HG03095 (cell line): ENCODE results near the gene ADGRA1.

Source experiments
- ATAC-seq: cut with Tn5 transposase; IDR thresholded peaks from one replicate; pipeline ENCODE4 v1.9.1; 2021; ENCODE audit warnings: moderate library complexity; ENCODE audit not compliant: unreplicated experiment

Gene ADGRA1

DNA sequence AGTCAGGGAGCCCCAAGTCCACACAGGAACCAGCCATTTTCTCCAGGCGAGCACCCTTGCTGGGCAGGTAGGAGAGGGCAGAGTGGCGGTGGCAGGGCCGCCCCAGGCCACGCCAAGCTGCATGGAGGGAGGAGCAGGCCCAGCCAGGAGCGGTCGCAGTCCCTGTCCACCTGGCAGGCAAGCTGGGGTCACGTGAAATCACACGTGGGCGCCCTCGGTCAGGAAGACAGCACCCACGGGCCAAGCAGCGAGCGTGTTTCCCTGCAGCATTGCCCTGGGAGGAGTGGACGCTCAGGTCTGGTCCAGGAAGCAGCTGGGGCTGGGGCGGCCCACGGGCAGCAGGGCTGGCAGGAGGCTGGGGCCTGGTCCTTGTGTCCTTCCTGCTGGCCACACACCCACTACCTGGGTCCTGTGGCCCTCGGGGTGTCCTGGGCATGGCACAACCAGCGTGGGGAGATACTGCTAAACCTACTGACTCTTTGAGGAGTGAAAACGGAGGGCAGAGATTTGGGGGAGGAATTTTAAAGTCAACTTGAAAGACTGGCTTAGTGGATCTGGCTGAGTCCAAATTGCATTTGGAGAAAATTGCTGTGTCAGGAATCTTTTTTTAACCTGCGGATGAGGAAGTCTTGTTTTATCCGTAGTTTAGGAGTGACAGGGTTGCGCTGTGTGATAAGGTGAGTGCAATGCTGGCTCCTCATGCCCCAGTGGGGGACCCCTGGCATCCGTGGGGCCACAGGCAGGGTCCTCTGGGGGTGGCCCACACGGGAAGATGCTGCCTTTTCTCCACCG is 12.2 kb upstream of the ADGRA1 start:
- ATAC-seq, result no peak

GRCh38 chr10:133076274-133077038 is 11.3 kb upstream of the ADGRA1 start:
- no peak for ATAC-seq

DNA sequence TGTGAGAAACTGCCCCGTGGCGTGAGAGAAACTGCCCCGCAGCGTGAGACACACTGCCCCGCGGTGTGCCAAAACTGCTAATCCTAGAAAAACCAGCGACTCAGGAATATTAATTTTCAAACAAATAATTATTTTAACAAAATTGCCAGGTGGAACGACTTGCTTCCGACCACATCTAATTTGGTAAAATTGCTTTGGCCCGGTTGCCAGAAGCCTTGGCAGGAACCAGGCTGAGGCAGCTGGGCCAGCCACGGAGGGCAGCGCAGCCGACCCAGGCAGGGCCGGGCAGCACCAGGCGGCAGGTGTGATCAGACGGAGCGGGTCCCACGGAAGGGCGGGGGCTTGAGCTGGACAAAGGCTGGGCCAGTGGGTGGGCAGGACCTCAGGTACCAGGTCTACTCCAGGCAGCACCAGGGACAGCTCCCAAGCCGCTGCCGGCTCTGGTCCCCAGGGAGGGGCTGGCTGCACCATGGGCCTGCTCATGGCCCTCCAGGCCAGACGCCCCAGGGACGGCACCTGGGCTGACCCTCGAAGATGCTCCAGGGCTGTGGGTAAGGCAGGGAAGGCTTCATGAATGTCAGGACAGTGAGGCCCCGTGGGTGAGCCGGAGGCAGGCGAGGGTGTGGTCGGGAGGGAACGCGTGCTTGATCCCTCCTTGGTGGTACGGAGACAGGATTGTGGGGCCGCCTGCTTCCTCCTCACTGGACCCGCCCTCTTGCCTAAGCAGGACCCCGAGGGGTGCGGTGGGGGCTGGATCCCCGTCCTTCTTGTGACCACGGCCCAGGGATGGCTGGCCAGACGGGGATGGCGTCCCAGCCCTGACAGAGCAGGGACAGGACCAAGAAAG is 7.7 kb upstream of the ADGRA1 start:
- ATAC-seq, result no peak

DNA sequence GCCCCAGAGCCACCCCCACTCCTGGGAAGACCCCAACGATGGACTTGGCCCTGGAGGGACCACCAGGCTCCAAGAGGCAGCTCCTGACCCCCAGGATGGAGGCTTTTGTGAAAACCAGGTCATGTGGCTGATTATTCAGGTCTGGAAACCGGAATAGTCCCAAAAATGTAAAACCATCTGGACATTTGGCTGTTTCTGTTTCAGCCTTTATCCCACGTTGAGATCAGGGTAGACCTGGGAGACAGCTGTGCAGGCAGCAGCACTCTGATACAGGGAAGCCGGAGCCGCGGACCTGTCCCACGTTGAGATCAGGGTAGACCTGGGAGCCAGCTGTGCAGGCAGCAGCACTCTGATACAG is 7.1 kb upstream of the ADGRA1 start:
- no peak for ATAC-seq

GRCh38 chr10:133081636-133082035 is 6.1 kb upstream of the ADGRA1 start:
- no peak for ATAC-seq

DNA sequence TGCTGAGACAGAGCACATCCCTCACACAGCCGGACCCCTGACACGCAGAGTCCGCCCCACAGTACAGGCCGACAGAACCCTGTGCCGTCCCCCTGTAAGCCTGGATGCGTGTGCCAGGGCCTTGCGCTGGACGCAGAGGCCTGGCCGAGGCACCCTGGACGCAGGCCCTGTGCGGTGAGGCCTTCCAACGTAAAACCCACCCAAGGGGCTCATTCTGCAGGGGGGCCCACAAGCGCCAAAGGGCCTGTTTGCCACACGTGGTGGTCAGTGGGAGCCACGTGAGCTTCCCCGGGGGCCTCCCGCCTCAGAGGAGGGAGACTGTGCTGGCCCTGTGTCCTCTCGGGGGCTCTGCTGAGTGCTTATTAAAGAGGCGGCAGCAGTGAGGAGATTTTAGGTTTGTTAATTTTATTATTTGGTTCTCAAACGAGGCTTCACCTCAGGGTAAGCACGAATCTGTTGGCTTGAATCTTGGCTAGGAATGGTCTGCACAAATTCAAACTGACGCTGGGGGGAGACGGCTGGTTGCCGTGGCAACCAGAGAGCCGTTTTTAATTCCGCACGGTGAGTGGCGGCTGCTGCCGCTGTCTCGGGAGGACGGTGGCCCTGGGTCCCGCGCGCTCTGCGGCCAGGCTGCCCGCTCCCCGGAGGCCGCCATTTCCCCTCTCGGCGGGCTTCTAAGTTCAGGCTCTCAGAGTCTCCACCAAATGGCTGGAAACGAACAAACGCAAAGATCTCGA is 4.9 kb upstream of the ADGRA1 start:
- ATAC-seq, result no peak

GRCh38 chr10:133083422-133084100 is 4.2 kb upstream of the ADGRA1 start:
- no peak for ATAC-seq

DNA sequence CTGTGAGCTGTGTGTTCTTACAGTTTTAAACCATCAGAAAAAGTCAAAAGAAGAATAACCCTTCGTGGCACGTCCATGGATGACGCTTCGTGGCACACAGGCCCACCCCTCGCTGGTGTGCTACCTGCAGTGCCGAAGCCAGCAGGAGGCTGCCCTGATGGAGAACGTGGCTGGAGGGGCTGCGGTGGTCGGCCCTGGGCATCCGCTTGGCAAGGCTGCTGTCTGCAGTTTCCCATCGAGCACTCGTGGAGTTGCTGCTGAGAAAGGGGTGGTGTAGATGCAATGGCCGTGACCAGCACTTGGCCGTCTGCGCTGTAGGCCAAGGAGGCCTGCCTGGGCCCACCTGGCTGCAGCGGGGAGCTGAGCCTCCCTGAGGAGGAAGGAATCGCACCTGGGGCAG is 3.2 kb upstream of the ADGRA1 start:
- ATAC-seq, result no peak

DNA sequence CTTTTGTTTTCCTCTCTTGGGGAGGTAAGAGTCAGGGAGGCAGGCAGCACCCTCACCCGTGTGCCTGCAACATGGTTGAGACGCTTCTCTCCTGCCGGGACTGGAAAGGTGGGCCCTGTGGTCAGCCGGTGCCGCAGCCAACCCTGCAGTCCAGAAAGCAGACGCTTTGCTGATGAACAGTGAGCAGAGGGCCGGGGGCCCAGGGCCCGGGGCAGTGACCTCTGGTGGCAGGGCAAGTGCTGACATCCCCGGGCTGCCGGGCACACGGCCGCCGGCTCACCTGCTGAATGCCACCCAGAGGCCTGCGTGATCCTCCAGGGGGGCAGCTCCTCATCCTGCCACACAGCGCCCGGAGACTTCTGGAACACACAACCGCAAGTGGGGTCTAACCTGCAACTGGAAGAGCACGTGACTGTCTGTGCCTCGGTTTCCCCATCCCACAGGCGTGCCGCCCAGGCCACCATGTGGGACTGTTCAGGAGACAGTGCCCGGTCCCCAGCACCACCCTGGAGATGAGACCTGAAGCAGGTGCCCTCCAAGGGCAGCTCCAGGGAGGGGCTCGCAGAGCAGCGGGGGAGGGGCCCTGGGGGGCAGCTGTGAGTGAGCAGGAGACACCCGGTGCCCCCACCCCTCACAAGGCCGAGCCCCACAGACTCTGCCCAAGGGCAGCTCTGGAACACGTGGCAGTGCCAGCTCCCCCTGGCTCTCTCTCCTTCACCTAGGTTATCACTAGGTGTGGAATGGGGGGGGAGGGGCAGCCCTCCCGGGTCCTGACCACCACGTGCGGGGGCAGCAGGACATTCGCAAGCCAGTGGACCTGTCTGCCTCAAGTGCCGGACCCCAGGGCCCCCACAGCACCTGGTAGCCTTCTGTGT is 2.2 kb upstream of the ADGRA1 start:
- no peak for ATAC-seq

DNA sequence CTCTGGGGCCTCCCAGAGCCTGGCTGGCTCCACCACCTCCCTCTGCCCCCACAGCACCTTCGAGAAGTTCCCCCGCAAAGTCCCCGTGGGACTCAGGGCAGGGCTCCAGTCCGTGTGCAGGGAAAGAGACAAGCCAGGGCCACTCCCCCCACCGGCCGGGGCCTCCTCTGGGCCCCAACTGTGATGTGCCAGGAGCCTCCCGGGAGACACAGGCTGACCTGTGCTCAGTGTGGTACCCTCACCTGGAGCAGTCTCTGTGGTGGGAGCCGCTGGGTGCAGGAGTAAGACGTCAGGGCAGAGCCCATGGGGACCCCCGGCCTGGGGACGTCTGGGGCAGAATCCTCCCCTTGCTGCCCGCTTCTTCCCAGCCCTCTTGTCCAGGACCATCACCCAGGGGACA is 1.5 kb upstream of the ADGRA1 start:
- no peak for ATAC-seq

DNA sequence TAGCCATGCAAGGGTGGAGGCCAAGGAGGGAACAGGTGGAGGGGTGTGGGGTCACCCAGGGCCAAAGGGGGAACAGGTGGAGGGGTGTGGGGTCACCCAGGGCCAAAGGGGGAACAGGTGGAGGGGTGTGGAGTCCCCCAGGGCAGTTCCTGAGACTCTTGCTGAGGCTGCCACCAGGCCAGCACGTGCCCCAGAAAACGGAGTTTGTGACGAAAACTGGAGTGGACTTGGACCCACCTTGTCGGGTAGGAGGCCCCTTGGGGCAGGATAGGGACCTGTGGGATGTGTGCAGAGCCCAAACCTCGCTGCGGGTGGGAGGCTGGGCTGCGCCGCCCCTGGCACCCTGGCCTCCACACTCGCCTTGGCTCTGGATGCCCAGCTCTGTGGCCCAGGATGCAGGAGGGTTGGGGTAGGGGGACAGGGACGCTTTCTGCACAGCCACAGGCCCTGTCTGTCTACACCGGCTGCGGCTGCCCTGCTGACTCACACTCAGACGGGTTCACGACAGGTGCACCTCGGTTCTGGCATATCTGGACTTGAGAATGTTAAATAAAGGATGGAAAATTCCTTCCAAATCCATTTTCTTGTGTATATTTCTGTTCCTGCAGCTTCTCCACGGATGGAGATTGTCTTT is 562 bp upstream of the ADGRA1 start:
- no peak for ATAC-seq

DNA sequence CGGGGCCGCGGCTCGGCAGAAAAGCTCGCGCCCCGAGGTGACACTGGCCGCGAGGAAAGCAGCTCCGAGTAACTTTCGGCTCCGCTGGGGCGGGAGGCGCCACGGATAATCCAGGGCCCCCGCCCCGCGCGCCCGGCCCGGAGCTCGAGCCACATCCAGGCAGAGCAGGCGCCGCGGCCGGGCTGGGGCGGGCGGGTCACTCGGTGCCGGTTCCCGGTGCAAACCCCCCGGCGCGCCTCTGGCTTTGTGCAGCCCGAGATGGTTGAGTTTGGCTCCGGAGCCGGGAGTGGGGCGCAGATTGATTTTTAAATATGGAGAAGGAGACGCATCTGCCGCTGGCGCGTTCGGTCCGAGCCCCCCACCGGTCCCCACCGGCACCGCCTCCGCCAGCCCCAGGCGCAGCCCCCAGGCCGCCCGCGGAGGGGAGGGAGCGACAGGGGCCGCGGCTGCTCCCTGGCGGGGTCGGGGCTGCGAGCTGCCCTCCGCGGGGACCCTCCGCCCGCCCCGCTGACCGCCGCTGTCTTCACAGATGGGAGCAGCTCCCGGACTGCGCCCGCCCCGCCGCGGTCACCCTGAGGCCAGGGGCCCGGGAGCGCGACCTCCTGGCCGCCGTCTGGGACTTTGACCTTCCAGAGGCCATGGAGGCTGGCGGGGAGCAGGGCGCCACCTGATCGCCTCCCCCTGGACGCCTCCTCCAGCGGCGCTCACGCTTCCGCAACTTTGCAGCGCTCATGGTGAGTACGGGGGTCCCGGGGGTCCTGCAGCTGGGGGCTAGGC is 643 bp downstream of the ADGRA1 start:
- no peak for ATAC-seq

- no peak for ATAC-seq
Measured at GRCh38 chr10:133088956-133089800, 1.5 kb downstream of the ADGRA1 start.

GRCh38 chr10:133090101-133090500 is 2.4 kb downstream of the ADGRA1 start:
- ATAC-seq, result no peak

- ATAC-seq, result no peak
Measured at GRCh38 chr10:133090654-133091053, 2.9 kb downstream of the ADGRA1 start.

DNA sequence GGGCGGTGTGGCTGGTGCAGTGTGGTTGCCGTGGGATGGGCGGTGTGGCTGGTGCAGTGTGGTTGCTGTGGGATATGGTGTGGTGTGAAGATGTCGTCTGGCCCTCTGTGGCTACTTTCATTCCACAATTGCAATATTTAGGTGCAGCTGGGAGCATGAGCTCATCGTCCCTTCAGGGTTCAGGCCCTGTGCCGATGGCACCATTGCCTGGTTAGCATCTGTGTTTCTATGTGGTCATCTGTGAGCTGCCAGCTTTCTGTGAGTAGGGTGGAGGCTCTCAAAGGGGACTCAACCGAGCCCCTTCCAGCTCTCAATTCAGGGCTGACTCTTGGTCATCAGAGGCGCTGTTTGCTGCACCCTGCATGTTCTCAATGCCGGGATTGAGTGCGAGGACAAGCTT is 3.6 kb downstream of the ADGRA1 start:
- no peak for ATAC-seq

- ATAC-seq, result no peak
Measured at GRCh38 chr10:133093291-133093690, 5.6 kb downstream of the ADGRA1 start.
